Calu3 (cell line): ENCODE measurements around the gene SLC25A5. TPM values are rescaled to one million over a fixed set of nuclear protein-coding genes. Genes with fewer than 3 reads are reported as not detected.
A peak's percentile ranks its signal among the peaks of the same experiment; 100 is the strongest.
"Not testable (repeated sequence)": the region's sequence is repeated elsewhere in the genome, so short reads cannot be mapped to it uniquely, and the experiment has no call there.

Experiments
- BruUV-seq: library from RNA; stranded (reverse); fragments of 400-500 nt; replicated peaks from 2 replicates; lab custom pipeline; 2021; lab: Mats Ljungman, UMichigan
- CTCF ChIA-PET: fragments of 300-600 bp; sonication (Branson Sonifier 250); formaldehyde crosslinking; loops from one replicate; lab custom pipeline; 2022; ENCODE audit warnings: antibody characterized with exemption; lab: Charles Lee
- DNase-seq: peaks from one replicate; pipeline ENCODE4 v3.0.0; 2022
- H3K27ac Mint-ChIP-seq: one replicate; pipeline ENCODE4 v1.8.0; 2022; ENCODE audit warnings: mixed read lengths; ENCODE audit not compliant: unreplicated experiment
- H3K27me3 Mint-ChIP-seq: one replicate; pipeline ENCODE4 v1.8.0; 2022; ENCODE audit warnings: mixed read lengths; ENCODE audit not compliant: unreplicated experiment
- H3K36me3 Mint-ChIP-seq: one replicate; pipeline ENCODE4 v1.8.0; 2022; ENCODE audit warnings: mild to moderate bottlenecking, moderate library complexity, mixed read lengths; ENCODE audit not compliant: insufficient read depth, unreplicated experiment
- H3K4me1 Mint-ChIP-seq: one replicate; pipeline ENCODE4 v1.8.0; 2022; ENCODE audit warnings: mild to moderate bottlenecking, low read depth, mixed read lengths; ENCODE audit not compliant: unreplicated experiment
- H3K4me3 Mint-ChIP-seq: one replicate; pipeline ENCODE4 v1.8.0; 2022; ENCODE audit warnings: mild to moderate bottlenecking, low read depth, moderate library complexity, mixed read lengths; ENCODE audit not compliant: unreplicated experiment
- H3K9me3 Mint-ChIP-seq: one replicate; pipeline ENCODE4 v1.8.0; 2022; ENCODE audit warnings: low read depth, mixed read lengths; ENCODE audit not compliant: unreplicated experiment
- CTCF ChIP-seq: fragments of 200-600 bp; IDR thresholded peaks from one replicate; pipeline ENCODE4 v1.8.0; 2022; ENCODE audit warnings: antibody characterized with exemption; ENCODE audit not compliant: unreplicated experiment
- intact Hi-C: fragments of 100-400 bp; cut with micrococcal nuclease; formaldehyde crosslinking; loops from one replicate; pipeline ENCODE4 v1.10.0; 2022; ENCODE audit not compliant: unreplicated experiment
- total RNA-seq: library from RNA; stranded (reverse); gene quantifications from 2 replicates; pipeline ENCODE4 v1.2.3, GENCODE V29; 2022

Gene SLC25A5
- total RNA-seq, 1 experiment from 2014 or later: 416 TPM

GRCh38 chrX:119429471-119429870 is 38.8 kb upstream of the SLC25A5 start:
- DNase-seq: no peak
- no TSS peak for BruUV-seq
- no peaks in the 10 kb centered on the region for H3K9me3 Mint-ChIP-seq
- CTCF ChIA-PET: interaction anchor here (0.7 kb wide), 1 partner anchor 206 kb away, joined by 3 read pairs; no protein-coding TSS in a partner anchor
- no peak overlapping the region for H3K4me3 Mint-ChIP-seq
- intact Hi-C loops: no loop called here
- H3K27ac Mint-ChIP-seq: no peak overlapping the region
- H3K36me3 Mint-ChIP-seq: peaks cover 7% of the 10 kb centered on the region
- no peaks in the 10 kb centered on the region for H3K27me3 Mint-ChIP-seq
- TF ChIP-seq CTCF: no peak
- H3K4me1 Mint-ChIP-seq: no peaks in the 10 kb centered on the region

GRCh38 chrX:119441295-119441694 is 26.9 kb upstream of the SLC25A5 start:
- H3K9me3 Mint-ChIP-seq, intact Hi-C loops, H3K4me3 Mint-ChIP-seq, H3K27me3 Mint-ChIP-seq, H3K36me3 Mint-ChIP-seq, BruUV-seq, CTCF ChIA-PET, H3K27ac Mint-ChIP-seq, H3K4me1 Mint-ChIP-seq, DNase-seq: not testable (repeated sequence)

- no peaks in the 10 kb centered on the region for H3K4me1 Mint-ChIP-seq
- H3K27me3 Mint-ChIP-seq: no peaks in the 10 kb centered on the region
- TF ChIP-seq CTCF: no peak
- no peaks in the 10 kb centered on the region for H3K9me3 Mint-ChIP-seq
- no TSS peak for BruUV-seq
- no peak for DNase-seq
- CTCF ChIA-PET: interaction anchor here (0.6 kb wide), 1 partner anchor 37 kb away, joined by 5 read pairs; no protein-coding TSS in a partner anchor
- intact Hi-C loops: no loop called here
- H3K36me3 Mint-ChIP-seq: no peaks in the 10 kb centered on the region
- H3K4me3 Mint-ChIP-seq: no peak overlapping the region
- H3K27ac Mint-ChIP-seq: no peak overlapping the region
These were observed 26.0 kb upstream of the SLC25A5 start for GRCh38 chrX:119442286-119442685.

GRCh38 chrX:119453202-119453601 is 15.0 kb upstream of the SLC25A5 start:
- H3K27me3 Mint-ChIP-seq: no peaks in the 10 kb centered on the region
- DNase-seq: no peak
- H3K36me3 Mint-ChIP-seq: peaks cover 9% of the 10 kb centered on the region
- CTCF ChIA-PET: no interaction called here
- intact Hi-C loops: no loop called here
- TSS peak; percentile 19 for BruUV-seq
- no peak for TF ChIP-seq CTCF
- no peak overlapping the region for H3K4me3 Mint-ChIP-seq
- H3K9me3 Mint-ChIP-seq: no peaks in the 10 kb centered on the region
- H3K27ac Mint-ChIP-seq: no peak overlapping the region
- H3K4me1 Mint-ChIP-seq: no peaks in the 10 kb centered on the region

GRCh38 chrX:119455264-119455663 is 13.0 kb upstream of the SLC25A5 start:
- Mint-ChIP-seq H3K4me1 (no peaks in the 10 kb centered on the region), H3K27me3 (no peaks in the 10 kb centered on the region), H3K27ac (no peak overlapping the region), H3K9me3 (no peaks in the 10 kb centered on the region), H3K36me3 (peaks cover 9% of the 10 kb centered on the region), H3K4me3 (no peak overlapping the region)
- intact Hi-C loops: no loop called here
- BruUV-seq: no TSS peak
- no peak for DNase-seq
- CTCF ChIA-PET: no interaction called here
- TF ChIP-seq CTCF: no peak
